ENCODE results near the gene ZNF750. TPM values are rescaled to one million over a fixed set of nuclear protein-coding genes. Genes with fewer than 3 reads are reported as not detected.

Gene ZNF750
- total RNA-seq, 1 experiment from 2014 or later = 0.44 TPM

DNA sequence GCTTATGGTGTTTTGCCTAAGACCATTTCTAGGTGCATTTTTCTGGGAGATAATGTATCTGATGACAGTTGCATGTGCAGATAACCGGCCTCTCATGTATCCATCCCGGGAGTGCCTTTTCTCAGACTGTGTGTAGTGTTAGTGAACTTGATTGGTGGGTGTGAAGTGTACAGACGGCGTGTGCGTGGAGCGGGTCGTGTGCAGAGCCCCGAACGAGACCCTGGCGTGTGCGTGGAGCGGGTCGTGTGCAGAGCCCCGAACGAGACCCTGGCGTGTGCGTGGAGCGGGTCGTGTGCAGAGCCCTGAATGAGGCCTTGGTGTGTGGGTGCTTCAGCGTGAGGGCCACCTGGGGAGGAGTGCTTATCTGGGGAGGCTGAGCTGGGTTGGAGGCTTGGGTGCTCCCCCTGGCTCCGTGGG is 28.9 kb upstream of the ZNF750 start:
- Histone ChIP-seq H3K4me2 (no peak overlapping the region), H3K27ac (no peak overlapping the region), H3K4me1 (replicated peaks; ENCODE audit: insufficient read depth) (peaks cover 10% of the 10 kb centered on the region), H2AFZ (no peak overlapping the region), H4K20me1 (ENCODE audit: insufficient read depth) (no peaks in the 10 kb centered on the region), H3K4me3 (no peak overlapping the region), H3K27me3 (ENCODE audit: insufficient read depth, low read depth) (no peaks in the 10 kb centered on the region), H3F3A (ENCODE audit: insufficient read depth, low read depth) (peaks cover 5% of the 10 kb centered on the region; the same call in 1 of the 2 replicates), H3K9me2 (ENCODE audit: insufficient read depth) (no peaks in the 10 kb centered on the region), H3K36me3 (ENCODE audit: low read depth) (no peaks in the 10 kb centered on the region), H3K9me3 (ENCODE audit: insufficient read depth, low read depth) (no peaks in the 10 kb centered on the region), H3K79me2 (ENCODE audit: low read depth) (peaks cover 4% of the 10 kb centered on the region; the same call in 1 of the 2 replicates)
- ChIA-PET POLR2A (ENCODE audit: unreplicated experiment) (no interaction called here), CTCF (no interaction called here)
- TF ChIP-seq, protein P1, sequence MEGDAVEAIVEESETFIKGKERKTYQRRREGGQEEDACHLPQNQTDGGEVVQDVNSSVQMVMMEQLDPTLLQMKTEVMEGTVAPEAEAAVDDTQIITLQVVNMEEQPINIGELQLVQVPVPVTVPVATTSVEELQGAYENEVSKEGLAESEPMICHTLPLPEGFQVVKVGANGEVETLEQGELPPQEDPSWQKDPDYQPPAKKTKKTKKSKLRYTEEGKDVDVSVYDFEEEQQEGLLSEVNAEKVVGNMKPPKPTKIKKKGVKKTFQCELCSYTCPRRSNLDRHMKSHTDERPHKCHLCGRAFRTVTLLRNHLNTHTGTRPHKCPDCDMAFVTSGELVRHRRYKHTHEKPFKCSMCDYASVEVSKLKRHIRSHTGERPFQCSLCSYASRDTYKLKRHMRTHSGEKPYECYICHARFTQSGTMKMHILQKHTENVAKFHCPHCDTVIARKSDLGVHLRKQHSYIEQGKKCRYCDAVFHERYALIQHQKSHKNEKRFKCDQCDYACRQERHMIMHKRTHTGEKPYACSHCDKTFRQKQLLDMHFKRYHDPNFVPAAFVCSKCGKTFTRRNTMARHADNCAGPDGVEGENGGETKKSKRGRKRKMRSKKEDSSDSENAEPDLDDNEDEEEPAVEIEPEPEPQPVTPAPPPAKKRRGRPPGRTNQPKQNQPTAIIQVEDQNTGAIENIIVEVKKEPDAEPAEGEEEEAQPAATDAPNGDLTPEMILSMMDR (conservative IDR thresholded peaks at IDR 0.05) = no peak
- no peak for TF ChIP-seq EZH2 (IDR thresholded peaks at IDR 0.05; ENCODE audit: low read depth)
- no peak for DNase-seq
- no TSS peak for BruUV-seq (replicated peaks)
- intact Hi-C loops (cut with micrococcal nuclease; ENCODE audit: unreplicated experiment) = no loop called here

DNA sequence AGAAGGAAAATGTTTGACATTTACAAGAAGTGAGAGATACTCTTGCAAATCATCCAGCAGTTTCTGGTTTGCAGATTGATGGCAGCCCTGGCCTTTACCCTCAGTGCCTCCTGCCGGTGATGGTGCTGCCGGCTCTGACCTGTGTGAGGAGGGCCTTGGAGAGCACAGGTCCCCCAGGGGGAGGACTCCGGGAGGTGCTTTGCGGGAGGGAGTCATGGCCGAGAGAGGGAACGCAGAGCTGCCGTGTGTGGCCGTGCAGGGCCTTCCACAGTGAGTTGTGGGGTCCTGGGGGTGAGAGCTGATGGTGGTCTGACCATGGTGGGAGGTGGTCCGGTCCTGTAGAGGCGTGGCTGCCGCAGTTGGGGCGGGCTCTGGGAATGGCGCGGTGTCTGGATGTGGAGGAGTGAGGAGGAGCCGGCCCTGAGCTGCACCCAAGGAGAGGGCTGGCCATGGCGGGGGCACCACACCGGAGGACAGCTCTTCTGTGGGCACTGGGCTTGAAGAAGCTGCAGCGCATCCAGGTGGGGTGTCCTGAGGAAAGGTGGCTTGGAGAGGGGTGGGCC is 28.0 kb upstream of the ZNF750 start:
- H3K4me2 ChIP-seq = no peak overlapping the region
- H3K4me3 ChIP-seq = no peak overlapping the region
- H2AFZ ChIP-seq = no peak overlapping the region
- no peaks in the 10 kb centered on the region for H3K9me3 ChIP-seq (ENCODE audit: insufficient read depth, low read depth)
- no peaks in the 10 kb centered on the region for H3K36me3 ChIP-seq (ENCODE audit: low read depth)
- H3K4me1 ChIP-seq (replicated peaks; ENCODE audit: insufficient read depth) = peaks cover 9% of the 10 kb centered on the region
- 0 out of 2 replicates have a peak, but pooled peaks cover 6% of the 10 kb centered on the region for H3F3A ChIP-seq (ENCODE audit: insufficient read depth, low read depth)
- H3K27ac ChIP-seq = no peak overlapping the region
- BruUV-seq (replicated peaks) = no TSS peak
- POLR2A ChIA-PET (ENCODE audit: unreplicated experiment) = no interaction called here
- CTCF ChIA-PET = no interaction called here
- no peaks in the 10 kb centered on the region for H3K9me2 ChIP-seq (ENCODE audit: insufficient read depth)
- intact Hi-C loops (cut with micrococcal nuclease; ENCODE audit: unreplicated experiment) = no loop called here
- H4K20me1 ChIP-seq (ENCODE audit: insufficient read depth) = no peaks in the 10 kb centered on the region
- 0 out of 2 replicates have a peak, but pooled peaks cover under 1% of the 10 kb centered on the region for H3K79me2 ChIP-seq (ENCODE audit: low read depth)
- DNase-seq = no peak
- no peak for TF ChIP-seq EZH2 (IDR thresholded peaks at IDR 0.05; ENCODE audit: low read depth)
- TF ChIP-seq, protein P1 (conservative IDR thresholded peaks at IDR 0.05) = no peak
- no peaks in the 10 kb centered on the region for H3K27me3 ChIP-seq (ENCODE audit: insufficient read depth, low read depth)

GRCh38 chr17:82866590-82867191 is 26.9 kb upstream of the ZNF750 start:
- peaks cover 10% of the 10 kb centered on the region for H3K79me2 ChIP-seq (ENCODE audit: low read depth)
- peaks cover 9% of the 10 kb centered on the region for H3K4me1 ChIP-seq (replicated peaks; ENCODE audit: insufficient read depth)
- intact Hi-C loops (cut with micrococcal nuclease; ENCODE audit: unreplicated experiment) = no loop called here
- no peak overlapping the region for H3K4me3 ChIP-seq
- H2AFZ ChIP-seq = no peak overlapping the region
- H3K27ac ChIP-seq = no peak overlapping the region
- CTCF ChIA-PET = no interaction called here
- no peaks in the 10 kb centered on the region for H3K9me2 ChIP-seq (ENCODE audit: insufficient read depth)
- no peak overlapping the region for H3K4me2 ChIP-seq
- no TSS peak for BruUV-seq (replicated peaks)
- POLR2A ChIA-PET (ENCODE audit: unreplicated experiment) = interaction anchor here (0.6 kb wide), 1 partner anchor 154 kb away, joined by 3 read pairs; no protein-coding TSS in a partner anchor
- H4K20me1 ChIP-seq (ENCODE audit: insufficient read depth) = no peaks in the 10 kb centered on the region
- no peaks in the 10 kb centered on the region for H3K36me3 ChIP-seq (ENCODE audit: low read depth)
- no peak for TF ChIP-seq EZH2 (IDR thresholded peaks at IDR 0.05; ENCODE audit: low read depth)
- TF ChIP-seq, protein P1 (conservative IDR thresholded peaks at IDR 0.05) = no peak
- H3K27me3 ChIP-seq (ENCODE audit: insufficient read depth, low read depth) = no peaks in the 10 kb centered on the region
- 0 out of 2 replicates have a peak, but pooled peaks cover 6% of the 10 kb centered on the region for H3F3A ChIP-seq (ENCODE audit: insufficient read depth, low read depth)
- no peaks in the 10 kb centered on the region for H3K9me3 ChIP-seq (ENCODE audit: insufficient read depth, low read depth)
- no peak for DNase-seq
